ENCODE measurements around the gene MAMSTR. TPM values are rescaled to one million over a fixed set of nuclear protein-coding genes. Genes with fewer than 3 reads are reported as not detected.

The MAMSTR gene
- total and polyA plus RNA-seq, 9 of the 15 experiments (the other 6 are each of a cell fraction or from before 2014, with no cell fraction given), result 0.08 to 1.00 (median 0.40) TPM; not detected in 1

DNA sequence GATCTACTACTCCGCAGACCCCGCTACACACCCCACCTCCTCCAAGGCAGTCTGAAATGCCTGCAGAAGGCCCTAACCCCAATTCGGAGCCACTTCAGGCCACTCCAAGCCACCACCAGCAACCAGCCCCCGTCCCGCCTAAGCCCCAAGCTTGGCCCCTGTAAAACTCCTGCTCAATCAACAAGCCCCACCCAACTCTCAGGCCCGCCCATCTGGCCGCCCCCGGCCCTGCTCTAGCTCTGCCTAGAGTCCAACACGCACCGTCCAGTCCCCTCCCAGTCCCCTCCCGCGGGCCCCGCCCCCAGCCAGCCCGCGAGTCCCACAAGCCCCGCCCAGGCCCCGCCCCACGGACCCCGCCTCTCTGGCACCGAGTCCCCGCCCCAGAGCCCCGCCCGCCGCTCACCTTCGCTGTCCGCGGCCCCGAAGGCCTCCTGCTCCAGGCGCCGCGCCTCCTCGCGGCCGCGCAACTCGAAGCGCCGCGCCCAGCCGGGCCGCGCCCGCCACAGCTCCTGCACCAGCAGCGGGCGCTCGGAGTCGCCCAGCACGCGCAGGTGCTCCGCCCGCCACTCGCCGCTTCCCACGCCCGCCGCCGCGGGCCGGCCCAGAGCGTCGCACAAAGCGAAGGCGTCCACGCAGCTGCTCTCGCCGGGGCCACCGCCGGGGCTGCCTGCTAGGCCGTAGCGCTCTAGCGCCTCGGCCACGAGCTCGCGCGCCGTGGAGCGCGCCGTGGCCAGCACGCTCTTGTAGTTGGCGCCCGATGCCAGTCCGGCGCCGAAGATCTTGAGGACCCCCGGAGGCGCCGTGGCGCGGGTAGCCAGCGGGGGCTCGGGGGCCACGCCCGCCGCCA, 19.3 kb upstream of the MAMSTR start (continued):
- TF ChIP-seq, protein P1, sequence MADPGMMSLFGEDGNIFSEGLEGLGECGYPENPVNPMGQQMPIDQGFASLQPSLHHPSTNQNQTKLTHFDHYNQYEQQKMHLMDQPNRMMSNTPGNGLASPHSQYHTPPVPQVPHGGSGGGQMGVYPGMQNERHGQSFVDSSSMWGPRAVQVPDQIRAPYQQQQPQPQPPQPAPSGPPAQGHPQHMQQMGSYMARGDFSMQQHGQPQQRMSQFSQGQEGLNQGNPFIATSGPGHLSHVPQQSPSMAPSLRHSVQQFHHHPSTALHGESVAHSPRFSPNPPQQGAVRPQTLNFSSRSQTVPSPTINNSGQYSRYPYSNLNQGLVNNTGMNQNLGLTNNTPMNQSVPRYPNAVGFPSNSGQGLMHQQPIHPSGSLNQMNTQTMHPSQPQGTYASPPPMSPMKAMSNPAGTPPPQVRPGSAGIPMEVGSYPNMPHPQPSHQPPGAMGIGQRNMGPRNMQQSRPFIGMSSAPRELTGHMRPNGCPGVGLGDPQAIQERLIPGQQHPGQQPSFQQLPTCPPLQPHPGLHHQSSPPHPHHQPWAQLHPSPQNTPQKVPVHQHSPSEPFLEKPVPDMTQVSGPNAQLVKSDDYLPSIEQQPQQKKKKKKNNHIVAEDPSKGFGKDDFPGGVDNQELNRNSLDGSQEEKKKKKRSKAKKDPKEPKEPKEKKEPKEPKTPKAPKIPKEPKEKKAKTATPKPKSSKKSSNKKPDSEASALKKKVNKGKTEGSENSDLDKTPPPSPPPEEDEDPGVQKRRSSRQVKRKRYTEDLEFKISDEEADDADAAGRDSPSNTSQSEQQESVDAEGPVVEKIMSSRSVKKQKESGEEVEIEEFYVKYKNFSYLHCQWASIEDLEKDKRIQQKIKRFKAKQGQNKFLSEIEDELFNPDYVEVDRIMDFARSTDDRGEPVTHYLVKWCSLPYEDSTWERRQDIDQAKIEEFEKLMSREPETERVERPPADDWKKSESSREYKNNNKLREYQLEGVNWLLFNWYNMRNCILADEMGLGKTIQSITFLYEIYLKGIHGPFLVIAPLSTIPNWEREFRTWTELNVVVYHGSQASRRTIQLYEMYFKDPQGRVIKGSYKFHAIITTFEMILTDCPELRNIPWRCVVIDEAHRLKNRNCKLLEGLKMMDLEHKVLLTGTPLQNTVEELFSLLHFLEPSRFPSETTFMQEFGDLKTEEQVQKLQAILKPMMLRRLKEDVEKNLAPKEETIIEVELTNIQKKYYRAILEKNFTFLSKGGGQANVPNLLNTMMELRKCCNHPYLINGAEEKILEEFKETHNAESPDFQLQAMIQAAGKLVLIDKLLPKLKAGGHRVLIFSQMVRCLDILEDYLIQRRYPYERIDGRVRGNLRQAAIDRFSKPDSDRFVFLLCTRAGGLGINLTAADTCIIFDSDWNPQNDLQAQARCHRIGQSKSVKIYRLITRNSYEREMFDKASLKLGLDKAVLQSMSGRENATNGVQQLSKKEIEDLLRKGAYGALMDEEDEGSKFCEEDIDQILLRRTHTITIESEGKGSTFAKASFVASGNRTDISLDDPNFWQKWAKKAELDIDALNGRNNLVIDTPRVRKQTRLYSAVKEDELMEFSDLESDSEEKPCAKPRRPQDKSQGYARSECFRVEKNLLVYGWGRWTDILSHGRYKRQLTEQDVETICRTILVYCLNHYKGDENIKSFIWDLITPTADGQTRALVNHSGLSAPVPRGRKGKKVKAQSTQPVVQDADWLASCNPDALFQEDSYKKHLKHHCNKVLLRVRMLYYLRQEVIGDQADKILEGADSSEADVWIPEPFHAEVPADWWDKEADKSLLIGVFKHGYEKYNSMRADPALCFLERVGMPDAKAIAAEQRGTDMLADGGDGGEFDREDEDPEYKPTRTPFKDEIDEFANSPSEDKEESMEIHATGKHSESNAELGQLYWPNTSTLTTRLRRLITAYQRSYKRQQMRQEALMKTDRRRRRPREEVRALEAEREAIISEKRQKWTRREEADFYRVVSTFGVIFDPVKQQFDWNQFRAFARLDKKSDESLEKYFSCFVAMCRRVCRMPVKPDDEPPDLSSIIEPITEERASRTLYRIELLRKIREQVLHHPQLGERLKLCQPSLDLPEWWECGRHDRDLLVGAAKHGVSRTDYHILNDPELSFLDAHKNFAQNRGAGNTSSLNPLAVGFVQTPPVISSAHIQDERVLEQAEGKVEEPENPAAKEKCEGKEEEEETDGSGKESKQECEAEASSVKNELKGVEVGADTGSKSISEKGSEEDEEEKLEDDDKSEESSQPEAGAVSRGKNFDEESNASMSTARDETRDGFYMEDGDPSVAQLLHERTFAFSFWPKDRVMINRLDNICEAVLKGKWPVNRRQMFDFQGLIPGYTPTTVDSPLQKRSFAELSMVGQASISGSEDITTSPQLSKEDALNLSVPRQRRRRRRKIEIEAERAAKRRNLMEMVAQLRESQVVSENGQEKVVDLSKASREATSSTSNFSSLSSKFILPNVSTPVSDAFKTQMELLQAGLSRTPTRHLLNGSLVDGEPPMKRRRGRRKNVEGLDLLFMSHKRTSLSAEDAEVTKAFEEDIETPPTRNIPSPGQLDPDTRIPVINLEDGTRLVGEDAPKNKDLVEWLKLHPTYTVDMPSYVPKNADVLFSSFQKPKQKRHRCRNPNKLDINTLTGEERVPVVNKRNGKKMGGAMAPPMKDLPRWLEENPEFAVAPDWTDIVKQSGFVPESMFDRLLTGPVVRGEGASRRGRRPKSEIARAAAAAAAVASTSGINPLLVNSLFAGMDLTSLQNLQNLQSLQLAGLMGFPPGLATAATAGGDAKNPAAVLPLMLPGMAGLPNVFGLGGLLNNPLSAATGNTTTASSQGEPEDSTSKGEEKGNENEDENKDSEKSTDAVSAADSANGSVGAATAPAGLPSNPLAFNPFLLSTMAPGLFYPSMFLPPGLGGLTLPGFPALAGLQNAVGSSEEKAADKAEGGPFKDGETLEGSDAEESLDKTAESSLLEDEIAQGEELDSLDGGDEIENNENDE (IDR thresholded peaks at IDR 0.05; ENCODE audit: low read depth, low read length), result no peak
- TF ChIP-seq, protein P2, sequence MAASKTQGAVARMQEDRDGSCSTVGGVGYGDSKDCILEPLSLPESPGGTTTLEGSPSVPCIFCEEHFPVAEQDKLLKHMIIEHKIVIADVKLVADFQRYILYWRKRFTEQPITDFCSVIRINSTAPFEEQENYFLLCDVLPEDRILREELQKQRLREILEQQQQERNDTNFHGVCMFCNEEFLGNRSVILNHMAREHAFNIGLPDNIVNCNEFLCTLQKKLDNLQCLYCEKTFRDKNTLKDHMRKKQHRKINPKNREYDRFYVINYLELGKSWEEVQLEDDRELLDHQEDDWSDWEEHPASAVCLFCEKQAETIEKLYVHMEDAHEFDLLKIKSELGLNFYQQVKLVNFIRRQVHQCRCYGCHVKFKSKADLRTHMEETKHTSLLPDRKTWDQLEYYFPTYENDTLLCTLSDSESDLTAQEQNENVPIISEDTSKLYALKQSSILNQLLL (CRISPR knock-in tag; IDR thresholded peaks at IDR 0.05; ENCODE audit: borderline replicate concordance), result no peak
- TF ChIP-seq KDM4B (IDR thresholded peaks at IDR 0.05; ENCODE audit: borderline replicate concordance in 2 of 2, low read depth in 1 of 2) (no peak), ZNF175 (CRISPR knock-in tag; IDR thresholded peaks at IDR 0.05; ENCODE audit: low read depth) (no peak), RBBP5 (IDR thresholded peaks at IDR 0.05; ENCODE audit: borderline replicate concordance, insufficient read depth, low read length, poor library complexity, severe bottlenecking) (peak; percentile 75)
- TF ChIP-seq, protein P3, sequence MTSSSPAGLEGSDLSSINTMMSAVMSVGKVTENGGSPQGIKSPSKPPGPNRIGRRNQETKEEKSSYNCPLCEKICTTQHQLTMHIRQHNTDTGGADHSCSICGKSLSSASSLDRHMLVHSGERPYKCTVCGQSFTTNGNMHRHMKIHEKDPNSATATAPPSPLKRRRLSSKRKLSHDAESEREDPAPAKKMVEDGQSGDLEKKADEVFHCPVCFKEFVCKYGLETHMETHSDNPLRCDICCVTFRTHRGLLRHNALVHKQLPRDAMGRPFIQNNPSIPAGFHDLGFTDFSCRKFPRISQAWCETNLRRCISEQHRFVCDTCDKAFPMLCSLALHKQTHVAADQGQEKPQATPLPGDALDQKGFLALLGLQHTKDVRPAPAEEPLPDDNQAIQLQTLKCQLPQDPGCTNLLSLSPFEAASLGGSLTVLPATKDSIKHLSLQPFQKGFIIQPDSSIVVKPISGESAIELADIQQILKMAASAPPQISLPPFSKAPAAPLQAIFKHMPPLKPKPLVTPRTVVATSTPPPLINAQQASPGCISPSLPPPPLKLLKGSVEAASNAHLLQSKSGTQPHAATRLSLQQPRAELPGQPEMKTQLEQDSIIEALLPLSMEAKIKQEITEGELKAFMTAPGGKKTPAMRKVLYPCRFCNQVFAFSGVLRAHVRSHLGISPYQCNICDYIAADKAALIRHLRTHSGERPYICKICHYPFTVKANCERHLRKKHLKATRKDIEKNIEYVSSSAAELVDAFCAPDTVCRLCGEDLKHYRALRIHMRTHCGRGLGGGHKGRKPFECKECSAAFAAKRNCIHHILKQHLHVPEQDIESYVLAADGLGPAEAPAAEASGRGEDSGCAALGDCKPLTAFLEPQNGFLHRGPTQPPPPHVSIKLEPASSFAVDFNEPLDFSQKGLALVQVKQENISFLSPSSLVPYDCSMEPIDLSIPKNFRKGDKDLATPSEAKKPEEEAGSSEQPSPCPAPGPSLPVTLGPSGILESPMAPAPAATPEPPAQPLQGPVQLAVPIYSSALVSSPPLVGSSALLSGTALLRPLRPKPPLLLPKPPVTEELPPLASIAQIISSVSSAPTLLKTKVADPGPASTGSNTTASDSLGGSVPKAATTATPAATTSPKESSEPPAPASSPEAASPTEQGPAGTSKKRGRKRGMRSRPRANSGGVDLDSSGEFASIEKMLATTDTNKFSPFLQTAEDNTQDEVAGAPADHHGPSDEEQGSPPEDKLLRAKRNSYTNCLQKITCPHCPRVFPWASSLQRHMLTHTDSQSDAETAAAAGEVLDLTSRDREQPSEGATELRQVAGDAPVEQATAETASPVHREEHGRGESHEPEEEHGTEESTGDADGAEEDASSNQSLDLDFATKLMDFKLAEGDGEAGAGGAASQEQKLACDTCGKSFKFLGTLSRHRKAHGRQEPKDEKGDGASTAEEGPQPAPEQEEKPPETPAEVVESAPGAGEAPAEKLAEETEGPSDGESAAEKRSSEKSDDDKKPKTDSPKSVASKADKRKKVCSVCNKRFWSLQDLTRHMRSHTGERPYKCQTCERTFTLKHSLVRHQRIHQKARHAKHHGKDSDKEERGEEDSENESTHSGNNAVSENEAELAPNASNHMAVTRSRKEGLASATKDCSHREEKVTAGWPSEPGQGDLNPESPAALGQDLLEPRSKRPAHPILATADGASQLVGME (CRISPR knock-in tag; IDR thresholded peaks at IDR 0.05), result peak; percentile 84; the same call in 1 of the 2 replicates

Measured in K562 (cell line).